H9 (cell line): Measurements from ENCODE around the gene OPN1SW. TPM values are rescaled to one million over a fixed set of nuclear protein-coding genes. Genes with fewer than 3 reads are reported as not detected.

Source experiments
- DNase-seq: peaks from one replicate; pipeline ENCODE4 v3.0.0-alpha.2; 2017
- H2AFZ ChIP-seq: one replicate; pipeline ENCODE4 v1.6.1; 2013; ENCODE audit warnings: mild to moderate bottlenecking, low read length, control low read depth, moderate library complexity
- H2AK5ac ChIP-seq: 2 replicates; pipeline ENCODE4 v1.6.1; 2013; ENCODE audit warnings: low read length, control low read depth, mixed read lengths; ENCODE audit not compliant: insufficient read length
- H2BK120ac ChIP-seq: one replicate; pipeline ENCODE4 v1.6.1; 2013; ENCODE audit warnings: low read depth, mild to moderate bottlenecking, low read length, control low read depth, inconsistent platforms; ENCODE audit not compliant: poor library complexity, severe bottlenecking
- H2BK12ac ChIP-seq: 2 replicates; pipeline ENCODE4 v1.6.1; 2013; ENCODE audit warnings: low read length, control low read depth, mixed read lengths, low read depth; ENCODE audit not compliant: insufficient read length
- H2BK15ac ChIP-seq: 2 replicates; pipeline ENCODE4 v1.6.1; 2013; ENCODE audit warnings: low read depth, low read length, control low read depth
- H2BK20ac ChIP-seq: one replicate; pipeline ENCODE4 v1.6.1; 2013; ENCODE audit warnings: low read depth, mild to moderate bottlenecking, low read length, control low read depth, inconsistent platforms; ENCODE audit not compliant: poor library complexity, severe bottlenecking
- H2BK5ac ChIP-seq: 2 replicates; pipeline ENCODE4 v1.6.1; 2013; ENCODE audit warnings: low read length, control low read depth, mixed read lengths; ENCODE audit not compliant: insufficient read length
- H3K14ac ChIP-seq: 2 replicates; pipeline ENCODE4 v1.6.1; 2013; ENCODE audit warnings: low read length, control low read depth; ENCODE audit not compliant: insufficient read depth
- H3K18ac ChIP-seq: 2 replicates; pipeline ENCODE4 v1.6.1; 2013; ENCODE audit warnings: low read depth, mild to moderate bottlenecking, mixed read lengths, low read length, control low read depth; ENCODE audit not compliant: insufficient read length
- H3K23ac ChIP-seq: 2 replicates; pipeline ENCODE4 v1.6.1; 2013; ENCODE audit warnings: low read length, control low read depth, mixed read lengths, low read depth; ENCODE audit not compliant: insufficient read length
- H3K23me2 ChIP-seq: 2 replicates; pipeline ENCODE4 v1.6.1; 2013; ENCODE audit warnings: low read depth, mild to moderate bottlenecking, mixed read lengths, low read length, control low read depth; ENCODE audit not compliant: insufficient read length, poor library complexity, severe bottlenecking
- H3K27ac ChIP-seq: 2 replicates; pipeline ENCODE4 v1.5.1; 2013; ENCODE audit warnings: low read length, control low read depth, mixed read lengths, low read depth; ENCODE audit not compliant: insufficient read length
- H3K27me3 ChIP-seq: 2 replicates; pipeline ENCODE4 v1.6.1; 2013; ENCODE audit warnings: low read length, control low read depth, inconsistent platforms; ENCODE audit not compliant: insufficient read depth
- H3K4ac ChIP-seq: 2 replicates; pipeline ENCODE4 v1.6.1; 2013; ENCODE audit warnings: low read depth, mild to moderate bottlenecking, control low read depth, inconsistent platforms, low read length, moderate library complexity
- H3K4me1 ChIP-seq: 2 replicates; pipeline ENCODE4 v1.6.1; 2013; ENCODE audit warnings: low read length, control low read depth, inconsistent platforms; ENCODE audit not compliant: insufficient read depth
- H3K4me2 ChIP-seq: 2 replicates; pipeline ENCODE4 v1.6.1; 2013; ENCODE audit warnings: low read length, control low read depth, mixed read lengths; ENCODE audit not compliant: insufficient read length, insufficient read depth
- H3K56ac ChIP-seq: 2 replicates; pipeline ENCODE4 v1.6.1; 2013; ENCODE audit warnings: low read depth, mild to moderate bottlenecking, mixed read lengths, low read length, control low read depth; ENCODE audit not compliant: insufficient read length
- H3K79me1 ChIP-seq: 2 replicates; pipeline ENCODE4 v1.6.1; 2013; ENCODE audit warnings: low read depth, mild to moderate bottlenecking, moderate library complexity, low read length, control low read depth, inconsistent platforms; ENCODE audit not compliant: insufficient read depth, poor library complexity, severe bottlenecking
- H3K79me2 ChIP-seq: 2 replicates; pipeline ENCODE4 v1.6.1; 2013; ENCODE audit warnings: low read length, control low read depth, inconsistent platforms; ENCODE audit not compliant: insufficient read depth
- H3K9ac ChIP-seq: 2 replicates; pipeline ENCODE4 v1.6.1; 2013; ENCODE audit warnings: low read length, control low read depth, mixed read lengths; ENCODE audit not compliant: insufficient read length; ENCODE audit errors: extremely low read depth
- H3K9me3 ChIP-seq: one replicate; pipeline ENCODE4 v1.6.1; 2013; ENCODE audit warnings: low read depth, low read length, inconsistent platforms; ENCODE audit not compliant: control insufficient read depth
- H3T11ph ChIP-seq: one replicate; pipeline ENCODE4 v1.6.1; 2013; ENCODE audit warnings: mild to moderate bottlenecking, low read length, control low read depth, inconsistent platforms
- H4K20me1 ChIP-seq: one replicate; pipeline ENCODE4 v1.6.1; 2013; ENCODE audit not compliant: control insufficient read depth, insufficient read length, insufficient read depth
- H4K5ac ChIP-seq: 2 replicates; pipeline ENCODE4 v1.6.1; 2013; ENCODE audit warnings: low read depth, mild to moderate bottlenecking, mixed read lengths, low read length, control low read depth; ENCODE audit not compliant: insufficient read length
- H4K8ac ChIP-seq: replicated peaks from 2 replicates; pipeline ENCODE4 v1.6.1; 2013; ENCODE audit warnings: low read length, control low read depth, mixed read lengths, low read depth; ENCODE audit not compliant: insufficient read length
- H4K91ac ChIP-seq: 2 replicates; pipeline ENCODE4 v1.6.1; 2013; ENCODE audit warnings: low read depth, mild to moderate bottlenecking, moderate library complexity, mixed read lengths, low read length, control low read depth; ENCODE audit not compliant: insufficient read length
- H3K27ac Mint-ChIP-seq, 3 experiments: 2 replicates in 2 of 3; 3 replicates in 1 of 3; pipeline ENCODE4 v1.8.0; 2020 to 2021; ENCODE audit warnings: mixed read lengths in 3 of 3, mild to moderate bottlenecking in 1 of 3, moderate library complexity in 1 of 3
- H3K27me3 Mint-ChIP-seq: 2 replicates; pipeline ENCODE4 v1.8.0; 2021; ENCODE audit warnings: low read depth, mild to moderate bottlenecking, moderate library complexity, mixed read lengths
- H3K36me3 Mint-ChIP-seq, 3 experiments: 2 replicates in 2 of 3; 3 replicates in 1 of 3; pipeline ENCODE4 v1.8.0; 2020 to 2021; ENCODE audit warnings: low read depth in 3 of 3, mixed read lengths in 3 of 3; ENCODE audit not compliant: insufficient read depth in 1 of 3
- H3K4me1 Mint-ChIP-seq, 2 experiments: 2 replicates each; pipeline ENCODE4 v1.8.0; 2020; ENCODE audit warnings: mixed read lengths in 2 of 2
- H3K4me3 Mint-ChIP-seq, 2 experiments: 2 replicates in 1 of 2; 3 replicates in 1 of 2; pipeline ENCODE4 v1.8.0; 2020 to 2021; ENCODE audit warnings: mild to moderate bottlenecking in 2 of 2, mixed read lengths in 2 of 2, moderate library complexity in 1 of 2
- H3K9me3 Mint-ChIP-seq, 2 experiments: 2 replicates in 1 of 2; 3 replicates in 1 of 2; pipeline ENCODE4 v1.8.0; 2020; ENCODE audit warnings: mild to moderate bottlenecking in 2 of 2, mixed read lengths in 2 of 2, moderate library complexity in 1 of 2
- WGBS: extraction: QIAGEN DNeasy Blood & Tissue Kit; methylation state at CpG from one replicate; pipeline ENCODE4 v1.1.7; 2013; ENCODE audit warnings: missing lambda C conversion rate, low lambda C conversion rate, mixed read lengths; ENCODE audit not compliant: insufficient read length; ENCODE audit errors: extremely low coverage; 5-methylcytosine and 5-hydroxymethylcytosine counted together
- total RNA-seq: library from RNA; stranded (reverse); gene quantifications from 2 replicates; pipeline ENCODE4 v1.2.1, GENCODE V29; 2021
- TF ChIP-seq, protein P1 (sequence below): fragments of 200-600 bp; sonication (generic); conservative IDR thresholded peaks from 3 replicates; pipeline ENCODE4 v1.8.0; 2021; ENCODE audit warnings: antibody characterized with exemption, mild to moderate bottlenecking

OPN1SW gene
- total RNA-seq, 1 experiment from 2014 or later = not detected

DNA sequence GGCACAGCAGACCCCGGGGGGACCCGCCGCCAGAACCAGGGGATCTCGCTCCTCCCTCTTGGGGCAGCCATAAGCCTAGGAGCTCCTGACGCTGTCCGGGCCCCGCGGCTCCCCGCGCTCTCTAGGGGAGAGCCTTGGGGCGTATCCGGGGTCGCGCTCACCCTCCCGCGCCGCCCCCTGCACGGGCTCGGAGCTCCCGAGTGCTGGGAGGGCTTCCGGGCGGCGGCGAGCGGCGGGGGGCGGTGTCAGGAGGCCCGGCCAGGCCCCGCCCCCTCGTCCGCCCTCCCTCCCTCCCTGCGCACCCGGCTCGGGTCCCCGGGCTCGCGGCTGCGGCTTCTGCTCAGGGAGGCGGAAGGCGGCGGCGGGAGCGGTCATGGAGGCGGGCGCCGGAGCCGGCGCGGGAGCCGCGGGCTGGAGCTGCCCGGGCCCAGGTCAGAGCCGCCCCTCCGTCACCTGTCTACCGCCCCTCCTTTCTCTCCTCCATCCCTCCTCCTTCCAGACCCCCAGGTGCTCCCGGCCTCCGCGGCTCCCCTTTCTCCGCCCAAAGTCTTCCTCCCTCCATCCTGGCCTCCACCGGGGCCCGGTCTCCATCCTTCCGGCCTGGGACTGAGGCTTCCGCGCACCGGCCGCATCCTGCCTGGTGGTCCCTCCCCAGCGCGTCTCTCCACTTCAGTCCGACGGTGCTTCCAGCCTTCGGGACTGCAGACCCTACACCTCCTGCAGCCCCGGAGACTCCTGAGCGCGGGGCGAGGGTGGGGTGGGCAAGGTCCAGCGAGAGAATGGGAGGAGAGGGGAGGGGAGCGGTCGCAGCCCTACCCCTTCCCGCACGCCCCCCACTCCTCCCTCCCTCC, 15.8 kb upstream of the OPN1SW start, which contains the start of gene CCDC136:
TSS of gene CCDC136 (plus strand) at position 848 of the 851 bp plus-strand sequence. CDS start 444 bp downstream, outside the sequence.
- Histone ChIP-seq H4K5ac (no peak within 1 kb of the TSS), H3K27me3 (no peaks in the 10 kb centered on the region), H3K27ac (no peak within 1 kb of the TSS), H3K14ac (no peak within 1 kb of the TSS), H3K56ac (no peak within 1 kb of the TSS), H3K18ac (no peak within 1 kb of the TSS), H2AFZ (no peak within 1 kb of the TSS), H3K4me1 (no peaks in the 10 kb centered on the region), H2BK120ac (no peak within 1 kb of the TSS), H2BK12ac (no peak within 1 kb of the TSS), H3T11ph (no peak within 1 kb of the TSS), H3K79me1 (no peaks in the 10 kb centered on the region), H2BK15ac (no peak within 1 kb of the TSS), H3K9ac (no peak within 1 kb of the TSS), H3K23ac (no peak within 1 kb of the TSS), H2BK5ac (no peak within 1 kb of the TSS), H3K4me2 (peak within 1 kb of the TSS; percentile 80), H4K20me1 (no peaks in the 10 kb centered on the region), H4K91ac (no peak within 1 kb of the TSS), H2BK20ac (no peak within 1 kb of the TSS), H3K4ac (no peak within 1 kb of the TSS), H4K8ac (no peak within 1 kb of the TSS), H3K23me2 (peaks cover 12% of the 10 kb centered on the region), H3K79me2 (no peaks in the 10 kb centered on the region), H3K9me3 (no peaks in the 10 kb centered on the region), H2AK5ac (no peak within 1 kb of the TSS)
- H3K4me3 Mint-ChIP-seq = peak within 1 kb of the TSS; percentile 90 to 92
- peak; percentile 79 for DNase-seq
- WGBS = no CpG with 5 or more reads among the region's 80 CpGs
- peaks cover 25% of the 10 kb centered on the region for H3K27me3 Mint-ChIP-seq
- H3K27ac Mint-ChIP-seq = peak within 1 kb of the TSS in 1 of 3 experiments; percentile 73; a peak in 1 of 7 replicates
- H3K36me3 Mint-ChIP-seq = peaks cover 13 to 25% (median 22%) of the 10 kb centered on the region in 3 experiments
- H3K9me3 Mint-ChIP-seq = no peaks in the 10 kb centered on the region
- TF ChIP-seq, protein P1, sequence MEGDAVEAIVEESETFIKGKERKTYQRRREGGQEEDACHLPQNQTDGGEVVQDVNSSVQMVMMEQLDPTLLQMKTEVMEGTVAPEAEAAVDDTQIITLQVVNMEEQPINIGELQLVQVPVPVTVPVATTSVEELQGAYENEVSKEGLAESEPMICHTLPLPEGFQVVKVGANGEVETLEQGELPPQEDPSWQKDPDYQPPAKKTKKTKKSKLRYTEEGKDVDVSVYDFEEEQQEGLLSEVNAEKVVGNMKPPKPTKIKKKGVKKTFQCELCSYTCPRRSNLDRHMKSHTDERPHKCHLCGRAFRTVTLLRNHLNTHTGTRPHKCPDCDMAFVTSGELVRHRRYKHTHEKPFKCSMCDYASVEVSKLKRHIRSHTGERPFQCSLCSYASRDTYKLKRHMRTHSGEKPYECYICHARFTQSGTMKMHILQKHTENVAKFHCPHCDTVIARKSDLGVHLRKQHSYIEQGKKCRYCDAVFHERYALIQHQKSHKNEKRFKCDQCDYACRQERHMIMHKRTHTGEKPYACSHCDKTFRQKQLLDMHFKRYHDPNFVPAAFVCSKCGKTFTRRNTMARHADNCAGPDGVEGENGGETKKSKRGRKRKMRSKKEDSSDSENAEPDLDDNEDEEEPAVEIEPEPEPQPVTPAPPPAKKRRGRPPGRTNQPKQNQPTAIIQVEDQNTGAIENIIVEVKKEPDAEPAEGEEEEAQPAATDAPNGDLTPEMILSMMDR = no peak
- H3K4me1 Mint-ChIP-seq = peaks cover 34 to 35% of the 10 kb centered on the region in 2 experiments
